Activated naive CD4-positive, alpha-beta T cell treated with anti-CD3 and anti-CD28 coated beads, Interleukin-2, amount 50 U/mL, for 16 hours (primary cell): ENCODE measurements around the gene SYTL3.
"Not testable (repeated sequence)": the region's sequence is repeated elsewhere in the genome, so short reads cannot be mapped to it uniquely, and the experiment has no call there.

Source experiments
- DNase-seq: peaks from one replicate; pipeline ENCODE4 v3.0.0-alpha.2; 2020

SYTL3 gene

DNA sequence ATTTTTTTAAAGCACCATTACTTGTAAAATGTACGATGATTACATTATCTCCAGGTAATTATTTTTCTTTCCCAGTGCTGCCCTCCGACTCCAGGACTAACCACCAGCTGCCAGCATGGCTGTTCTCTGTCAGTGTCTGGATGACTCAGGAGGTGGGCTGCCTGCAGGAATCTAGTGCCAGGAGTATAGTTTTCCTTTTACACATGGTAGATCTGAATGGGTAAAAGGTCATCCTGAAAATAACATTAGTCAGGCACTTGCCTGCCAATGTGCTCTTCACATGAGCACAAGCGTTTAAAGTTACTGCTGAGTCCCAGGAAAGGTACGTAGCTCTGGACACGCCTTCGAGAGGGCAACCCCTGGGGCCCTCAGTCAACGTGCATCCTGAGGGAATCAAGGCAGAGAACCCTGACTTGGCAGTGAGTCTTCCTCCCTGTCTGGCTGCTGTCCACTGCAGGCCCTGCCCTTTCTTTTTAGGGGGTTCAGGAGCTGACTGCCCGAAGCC, 7.7 kb upstream of the SYTL3 start:
- no peak for DNase-seq

- DNase-seq, result no peak
These were observed 6.0 kb upstream of the SYTL3 start for GRCh38 chr6:158643836-158644230.

- DNase-seq, result peak; percentile 85
These were observed 5.4 kb upstream of the SYTL3 start, which contains the start of gene DYNLT1 for GRCh38 chr6:158644231-158645063. Gene DYNLT1 (minus strand): TSS chr6:158644743. CDS start chr6:158644708, 35 bp downstream.

- DNase-seq, result no peak
These were observed 4.5 kb upstream of the SYTL3 start for GRCh38 chr6:158645064-158646022.

- no peak for DNase-seq
These were observed 3.6 kb upstream of the SYTL3 start for GRCh38 chr6:158646023-158646910.

- no peak for DNase-seq
These were observed 2.4 kb upstream of the SYTL3 start for GRCh38 chr6:158647501-158647900.

- peak; percentile 34 for DNase-seq
These were observed 1.1 kb upstream of the SYTL3 start for GRCh38 chr6:158648682-158649131.

DNA sequence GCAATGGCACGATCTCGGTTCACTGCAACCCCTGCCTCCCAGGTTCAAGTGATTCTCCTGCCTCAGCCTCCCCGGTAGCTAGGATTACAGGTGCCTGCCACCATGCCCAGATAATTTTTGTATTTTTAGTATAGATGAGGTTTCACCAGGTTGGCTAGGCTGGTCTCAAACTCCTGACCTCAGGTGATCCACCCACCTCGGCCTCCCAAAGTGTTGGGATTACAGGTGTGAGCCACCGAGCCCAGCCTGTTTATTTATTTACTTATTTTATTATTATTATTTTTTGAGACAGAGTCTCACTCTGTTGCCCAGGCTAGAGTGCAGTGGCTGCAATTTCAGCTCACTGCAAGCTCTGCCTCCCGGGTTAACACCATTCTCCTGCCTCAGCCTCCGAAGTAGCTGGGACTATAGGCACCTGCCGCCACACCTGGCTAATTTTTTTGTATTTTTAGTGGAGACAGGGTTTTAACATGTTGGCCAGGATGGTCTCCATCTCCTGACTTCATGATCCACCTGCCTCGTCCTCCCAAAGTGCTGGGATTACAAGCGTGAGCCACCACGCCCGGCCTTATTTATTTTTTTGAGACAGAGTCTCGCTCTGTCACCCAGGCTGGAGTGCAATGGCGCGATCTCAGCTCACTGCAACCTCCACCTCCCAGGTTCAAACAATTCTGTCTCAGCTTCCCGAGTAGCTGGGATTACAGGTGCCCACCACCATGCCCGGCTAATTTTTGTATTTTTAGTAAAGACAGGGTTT, 2.3 kb downstream of the SYTL3 start:
- not testable (repeated sequence) for DNase-seq

- peak; percentile 84 for DNase-seq
These were observed 3.9 kb downstream of the SYTL3 start for GRCh38 chr6:158653577-158654354.

GRCh38 chr6:158654498-158654897, 4.6 kb downstream of the SYTL3 start:
- DNase-seq, result no peak

DNA sequence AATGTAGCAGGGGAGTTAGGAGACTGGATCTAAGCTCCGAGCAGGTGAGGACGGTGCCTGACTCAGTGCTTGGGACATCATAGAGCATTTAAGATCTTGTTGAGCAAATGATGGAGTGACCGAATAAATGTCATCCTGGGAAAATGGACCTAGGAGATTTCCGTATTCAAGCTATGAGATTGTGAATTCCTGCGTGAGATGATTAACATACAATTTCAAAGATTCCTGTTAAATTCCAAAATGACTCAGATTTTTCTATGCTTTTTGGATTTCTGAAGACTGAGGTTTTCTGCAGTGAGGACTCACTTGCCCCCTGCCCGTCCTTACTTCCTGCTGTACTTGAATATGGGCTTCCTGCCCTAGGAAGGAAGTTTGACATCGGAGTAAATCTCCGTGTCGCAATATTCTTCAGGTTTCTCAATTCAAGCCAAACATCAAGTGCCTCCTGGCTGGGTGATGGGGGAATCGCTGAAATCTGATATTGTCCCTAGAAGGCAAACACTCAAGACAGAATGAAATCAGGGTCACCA, 5.2 kb downstream of the SYTL3 start:
- DNase-seq, result no peak

- no peak for DNase-seq
These were observed 6.0 kb downstream of the SYTL3 start for GRCh38 chr6:158655569-158656450.

GRCh38 chr6:158656986-158657385, 7.1 kb downstream of the SYTL3 start:
- DNase-seq, result not testable (repeated sequence)

- peak; percentile 52 for DNase-seq
These were observed 10.5 kb downstream of the SYTL3 start for GRCh38 chr6:158660333-158660754.

DNA sequence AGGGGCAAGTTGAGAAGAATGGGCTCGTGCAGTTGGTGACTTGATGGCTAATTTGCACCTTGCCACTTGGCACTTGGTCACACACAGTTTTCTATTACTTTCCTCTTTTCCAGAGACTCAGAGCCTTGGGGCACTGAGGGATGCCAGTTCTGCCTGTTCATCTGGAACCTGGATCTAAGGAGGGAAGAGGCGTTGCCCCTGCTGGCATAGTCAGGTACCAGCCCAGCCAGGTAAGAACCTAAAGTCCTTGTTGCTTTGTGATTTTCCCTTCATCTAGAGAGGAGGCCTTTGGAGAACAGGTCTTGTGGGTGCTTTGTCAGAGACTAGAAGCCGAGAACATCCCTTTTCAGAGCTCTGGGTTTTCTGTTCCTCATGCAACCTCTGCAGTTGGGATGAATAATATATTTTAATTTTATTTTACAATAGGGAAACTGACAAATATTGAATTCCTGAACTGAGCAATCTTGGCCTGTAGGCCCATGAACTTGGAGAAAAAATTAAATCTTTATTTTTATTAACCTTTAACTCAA, 11.4 kb downstream of the SYTL3 start:
- DNase-seq, result no peak

GRCh38 chr6:158662607-158662953, 12.7 kb downstream of the SYTL3 start:
- DNase-seq, result no peak

DNA sequence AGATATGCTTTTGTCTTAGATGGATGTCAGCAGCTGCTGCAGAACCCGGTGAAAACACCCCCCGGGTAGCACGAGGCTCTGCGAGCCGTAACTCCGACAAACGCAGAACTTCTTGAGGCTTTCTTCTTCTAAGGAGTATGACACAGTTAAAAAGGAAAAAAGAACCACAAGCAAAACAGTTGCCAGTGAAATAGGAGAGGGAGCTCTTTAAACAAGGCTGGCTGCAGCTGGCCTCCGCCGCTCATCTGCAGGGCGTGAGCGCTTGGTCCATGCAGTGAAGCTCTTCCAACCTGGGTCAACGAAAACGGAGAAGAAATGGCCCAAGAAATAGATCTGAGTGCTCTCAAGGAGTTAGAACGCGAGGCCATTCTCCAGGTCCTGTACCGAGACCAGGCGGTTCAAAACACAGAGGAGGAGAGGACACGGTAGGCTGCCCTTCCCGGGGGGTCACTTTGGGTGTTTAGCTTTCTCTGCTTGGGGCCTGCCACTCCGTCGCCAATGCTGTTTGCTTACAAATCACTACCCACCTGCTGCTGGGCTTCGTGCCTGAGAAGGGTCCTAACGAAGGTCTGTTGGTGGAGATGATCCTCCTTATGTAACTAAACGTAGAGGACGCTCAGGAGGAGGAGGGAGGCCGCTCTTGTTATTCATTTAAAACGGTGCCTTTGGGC, 13.2 kb downstream of the SYTL3 start:
- DNase-seq, result no peak

GRCh38 chr6:158663625-158664165, 13.8 kb downstream of the SYTL3 start:
- no peak for DNase-seq
